ENCODE measurements around the gene ITGB7.
"Not testable (repeated sequence)": the region's sequence is repeated elsewhere in the genome, so short reads cannot be mapped to it uniquely, and the experiment has no call there.

The ITGB7 gene

GRCh38 chr12:53208435-53208834 is 1.4 kb upstream of the ITGB7 start:
- H3K36me3 ChIP-seq (replicated peaks; ENCODE audit: low read depth, low read length) = no peaks in the 10 kb centered on the region
- H4K20me1 ChIP-seq (ENCODE audit: insufficient read depth, low read length) = no peaks in the 10 kb centered on the region
- H3K79me2 ChIP-seq (ENCODE audit: low read length) = no peaks in the 10 kb centered on the region
- H3K4me1 ChIP-seq (ENCODE audit: low read length) = peaks cover 58% of the 10 kb centered on the region
- peak overlapping the region; percentile 69 for H3K4me3 ChIP-seq (ENCODE audit: low read length)
- H3K27me3 ChIP-seq (ENCODE audit: low read depth, low read length) = 0 out of 2 replicates have a peak, but pooled peaks cover 3% of the 10 kb centered on the region
- no peak for TF ChIP-seq EZH2phosphoT487 (IDR thresholded peaks at IDR 0.05; ENCODE audit: low read depth)
- TF ChIP-seq, protein P1, sequence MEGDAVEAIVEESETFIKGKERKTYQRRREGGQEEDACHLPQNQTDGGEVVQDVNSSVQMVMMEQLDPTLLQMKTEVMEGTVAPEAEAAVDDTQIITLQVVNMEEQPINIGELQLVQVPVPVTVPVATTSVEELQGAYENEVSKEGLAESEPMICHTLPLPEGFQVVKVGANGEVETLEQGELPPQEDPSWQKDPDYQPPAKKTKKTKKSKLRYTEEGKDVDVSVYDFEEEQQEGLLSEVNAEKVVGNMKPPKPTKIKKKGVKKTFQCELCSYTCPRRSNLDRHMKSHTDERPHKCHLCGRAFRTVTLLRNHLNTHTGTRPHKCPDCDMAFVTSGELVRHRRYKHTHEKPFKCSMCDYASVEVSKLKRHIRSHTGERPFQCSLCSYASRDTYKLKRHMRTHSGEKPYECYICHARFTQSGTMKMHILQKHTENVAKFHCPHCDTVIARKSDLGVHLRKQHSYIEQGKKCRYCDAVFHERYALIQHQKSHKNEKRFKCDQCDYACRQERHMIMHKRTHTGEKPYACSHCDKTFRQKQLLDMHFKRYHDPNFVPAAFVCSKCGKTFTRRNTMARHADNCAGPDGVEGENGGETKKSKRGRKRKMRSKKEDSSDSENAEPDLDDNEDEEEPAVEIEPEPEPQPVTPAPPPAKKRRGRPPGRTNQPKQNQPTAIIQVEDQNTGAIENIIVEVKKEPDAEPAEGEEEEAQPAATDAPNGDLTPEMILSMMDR (IDR thresholded peaks at IDR 0.05; ENCODE audit: low read depth, low read length) = no peak
- H3K9me3 ChIP-seq (ENCODE audit: insufficient read depth, low read length) = no peaks in the 10 kb centered on the region
- no peak overlapping the region for H2AFZ ChIP-seq (ENCODE audit: low read depth, low read length)
- H3K4me2 ChIP-seq (ENCODE audit: low read length) = peak overlapping the region; percentile 85
- no peak overlapping the region for H3K9ac ChIP-seq (ENCODE audit: low read length)
- H3K27ac ChIP-seq (ENCODE audit: low read length) = no peak overlapping the region

DNA sequence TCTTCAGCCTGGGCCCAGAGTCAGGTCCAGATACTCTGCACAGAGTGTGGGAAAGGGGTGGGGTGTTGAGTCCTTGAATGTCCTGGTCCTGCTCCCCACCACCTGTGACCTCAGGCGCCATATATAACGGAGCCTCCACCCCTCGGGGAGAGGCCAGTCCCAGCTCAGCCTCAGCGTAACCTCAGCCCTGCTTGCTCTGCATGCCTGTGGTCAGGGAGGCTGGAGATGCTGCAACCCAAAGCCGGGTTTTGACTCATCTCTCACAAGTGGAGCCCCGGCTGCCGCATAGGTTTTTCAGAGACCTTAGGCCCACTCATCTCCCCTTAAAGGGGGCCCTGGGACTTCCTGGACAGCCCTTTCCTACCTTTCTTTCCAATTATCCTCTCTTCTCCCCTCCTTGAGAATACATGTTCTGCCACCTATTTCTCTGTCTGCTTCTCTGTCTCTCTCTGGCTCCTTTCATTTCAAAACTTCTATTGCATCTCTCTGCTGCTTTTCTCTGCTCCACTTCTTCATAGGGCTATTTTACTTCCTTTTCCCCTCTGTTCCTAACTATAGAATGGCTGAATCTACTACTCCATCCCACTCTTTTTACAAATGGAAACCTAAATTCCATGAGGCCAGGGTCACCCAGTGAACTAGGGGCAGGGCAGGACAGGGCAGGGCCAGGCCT is 1.2 kb downstream of the ITGB7 start:
- peak overlapping the region; percentile 83 for H3K4me2 ChIP-seq (ENCODE audit: low read length)
- no peak for TF ChIP-seq EZH2phosphoT487 (IDR thresholded peaks at IDR 0.05; ENCODE audit: low read depth)
- TF ChIP-seq, protein P1 (IDR thresholded peaks at IDR 0.05; ENCODE audit: low read depth, low read length) = no peak
- H3K27ac ChIP-seq (ENCODE audit: low read length) = peak overlapping the region; percentile 58
- no peaks in the 10 kb centered on the region for H3K79me2 ChIP-seq (ENCODE audit: low read length)
- no peaks in the 10 kb centered on the region for H4K20me1 ChIP-seq (ENCODE audit: insufficient read depth, low read length)
- H3K4me3 ChIP-seq (ENCODE audit: low read length) = peak overlapping the region; percentile 71
- H3K36me3 ChIP-seq (replicated peaks; ENCODE audit: low read depth, low read length) = no peaks in the 10 kb centered on the region
- H2AFZ ChIP-seq (ENCODE audit: low read depth, low read length) = no peak overlapping the region
- peak overlapping the region; percentile 46; the same call in 1 of the 2 replicates for H3K9ac ChIP-seq (ENCODE audit: low read length)
- H3K4me1 ChIP-seq (ENCODE audit: low read length) = peaks cover 62% of the 10 kb centered on the region
- H3K27me3 ChIP-seq (ENCODE audit: low read depth, low read length) = 0 out of 2 replicates have a peak, but pooled peaks cover 3% of the 10 kb centered on the region
- H3K9me3 ChIP-seq (ENCODE audit: insufficient read depth, low read length) = no peaks in the 10 kb centered on the region

DNA sequence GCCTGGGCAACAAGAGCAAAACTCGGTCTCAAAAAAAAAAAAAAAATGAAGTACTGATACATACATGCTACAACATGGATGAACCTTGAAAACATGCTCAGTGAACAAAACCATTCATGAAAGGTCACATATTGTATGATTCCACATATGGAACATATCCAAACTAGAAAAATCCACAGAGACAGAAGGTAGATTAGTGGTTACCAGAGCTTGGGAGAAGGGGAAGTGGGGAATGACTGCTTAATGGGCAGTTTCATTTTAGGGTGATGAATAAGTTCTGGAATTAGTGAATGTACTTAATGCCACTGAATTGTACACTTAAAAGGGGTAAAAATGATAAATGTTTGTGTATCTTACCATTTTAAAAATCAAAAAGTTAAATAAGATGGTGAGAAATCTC is 2.7 kb downstream of the ITGB7 start:
- Histone ChIP-seq H3K9ac (ENCODE audit: low read length) (no peak overlapping the region), H2AFZ (ENCODE audit: low read depth, low read length) (no peak overlapping the region), H3K4me1 (ENCODE audit: low read length) (peaks cover 73% of the 10 kb centered on the region), H3K9me3 (ENCODE audit: insufficient read depth, low read length) (no peaks in the 10 kb centered on the region), H3K36me3 (replicated peaks; ENCODE audit: low read depth, low read length) (no peaks in the 10 kb centered on the region), H3K27ac (ENCODE audit: low read length) (no peak overlapping the region), H3K27me3 (ENCODE audit: low read depth, low read length) (0 out of 2 replicates have a peak, but pooled peaks cover 3% of the 10 kb centered on the region), H4K20me1 (ENCODE audit: insufficient read depth, low read length) (no peaks in the 10 kb centered on the region), H3K4me3 (ENCODE audit: low read length) (no peak overlapping the region), H3K79me2 (ENCODE audit: low read length) (no peaks in the 10 kb centered on the region), H3K4me2 (ENCODE audit: low read length) (no peak overlapping the region)
- no peak for TF ChIP-seq EZH2phosphoT487 (IDR thresholded peaks at IDR 0.05; ENCODE audit: low read depth)
- TF ChIP-seq, protein P1 (IDR thresholded peaks at IDR 0.05; ENCODE audit: low read depth, low read length) = no peak

DNA sequence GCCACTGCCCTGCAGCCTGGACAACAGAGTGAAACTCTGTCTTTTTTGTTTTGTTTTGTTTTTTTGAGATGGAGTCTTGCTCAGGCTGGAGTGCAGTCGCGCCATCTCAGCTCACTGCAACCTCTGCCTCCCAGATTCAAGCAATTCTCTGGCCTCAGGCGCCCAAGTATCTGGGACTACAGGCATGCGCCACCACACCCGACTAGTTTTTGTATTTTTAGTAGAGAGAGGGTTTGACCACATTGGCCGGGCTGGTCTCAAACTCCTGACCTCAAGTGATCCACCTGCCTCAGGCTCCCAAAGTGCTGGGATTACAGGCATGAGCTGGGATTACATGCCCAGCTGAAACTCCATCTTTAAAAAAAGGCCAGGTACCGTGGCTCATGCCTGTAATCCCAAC is 4.7 kb downstream of the ITGB7 start:
- H3K9ac ChIP-seq (ENCODE audit: low read length); H3K79me2 ChIP-seq (ENCODE audit: low read length); H2AFZ ChIP-seq (ENCODE audit: low read depth, low read length); H3K4me3 ChIP-seq (ENCODE audit: low read length); H3K9me3 ChIP-seq (ENCODE audit: insufficient read depth, low read length); H3K4me2 ChIP-seq (ENCODE audit: low read length); H3K27ac ChIP-seq (ENCODE audit: low read length); H4K20me1 ChIP-seq (ENCODE audit: insufficient read depth, low read length); H3K27me3 ChIP-seq (ENCODE audit: low read depth, low read length); H3K36me3 ChIP-seq (replicated peaks; ENCODE audit: low read depth, low read length): not testable (repeated sequence)
- H3K4me1 ChIP-seq (ENCODE audit: low read length) = peaks cover 64% of the 10 kb centered on the region

Data from OCI-LY3 (cell line).